Activated naive CD8-positive, alpha-beta T cell treated with anti-CD3 and anti-CD28 coated beads, Interleukin-2, amount 10 ng/mL, durations not matched to agents 7 days and 5 days (primary cell): ENCODE results near the gene OR5AP2. TPM values are rescaled to one million over a fixed set of nuclear protein-coding genes. Genes with fewer than 3 reads are reported as not detected.
"Not testable (repeated sequence)": the region's sequence is repeated elsewhere in the genome, so short reads cannot be mapped to it uniquely, and the experiment has no call there.

Source experiments
- ATAC-seq: fragments of 150-1000 bp; cut with Tn5 transposase; one replicate; pipeline ENCODE4 v1.10.0; 2021; ENCODE audit warnings: low read depth, moderate library complexity
- POLR2A ChIA-PET: fragments of 350-600 bp; sonication (Branson Sonifier 250); formaldehyde crosslinking; loops from one replicate; lab custom pipeline; 2021; ENCODE audit warnings: antibody characterized with exemption; lab: Charles Lee
- DNase-seq: peaks from one replicate; pipeline ENCODE4 v3.0.0; 2021
- H3K27ac Mint-ChIP-seq: one replicate; pipeline ENCODE4 v1.8.0; 2022; ENCODE audit warnings: mild to moderate bottlenecking, mixed read lengths
- H3K27me3 Mint-ChIP-seq: one replicate; pipeline ENCODE4 v1.8.0; 2022; ENCODE audit warnings: mild to moderate bottlenecking, moderate library complexity, mixed read lengths
- H3K36me3 Mint-ChIP-seq: one replicate; pipeline ENCODE4 v1.8.0; 2021; ENCODE audit warnings: mild to moderate bottlenecking, mixed read lengths
- H3K4me1 Mint-ChIP-seq: one replicate; pipeline ENCODE4 v1.8.0; 2021; ENCODE audit warnings: mixed read lengths
- H3K4me3 Mint-ChIP-seq: one replicate; pipeline ENCODE4 v1.8.0; 2022; ENCODE audit warnings: mild to moderate bottlenecking, moderate library complexity, mixed read lengths
- H3K9me3 Mint-ChIP-seq: one replicate; pipeline ENCODE4 v1.8.0; 2021; ENCODE audit warnings: mixed read lengths
- total RNA-seq, 2 experiments: library from RNA; stranded (reverse); gene quantifications; one replicate each; pipeline ENCODE4 v1.2.3, GENCODE V29; 2021

OR5AP2 gene
- not detected for total RNA-seq

GRCh38 chr11:56642339-56642738 lies at the start of gene OR5AP2:
Gene OR5AP2 (minus strand): TSS chr11:56642439. CDS start chr11:56642439, 0 bp downstream.
- Mint-ChIP-seq H3K27me3 (no peaks in the 10 kb centered on the region), H3K36me3 (no peaks in the 10 kb centered on the region), H3K27ac (peak within 1 kb of the TSS; percentile 9), H3K4me3 (no peak within 1 kb of the TSS), H3K9me3 (peaks cover 6% of the 10 kb centered on the region), H3K4me1 (no peaks in the 10 kb centered on the region)
- POLR2A ChIA-PET: no interaction called here
- DNase-seq (no peak), ATAC-seq (no peak)

GRCh38 chr11:56691179-56691578 lies 48.9 kb upstream of the OR5AP2 start:
- H3K27ac Mint-ChIP-seq, POLR2A ChIA-PET, H3K9me3 Mint-ChIP-seq, H3K36me3 Mint-ChIP-seq, H3K4me3 Mint-ChIP-seq, DNase-seq, H3K4me1 Mint-ChIP-seq, H3K27me3 Mint-ChIP-seq, ATAC-seq: not testable (repeated sequence)

DNA sequence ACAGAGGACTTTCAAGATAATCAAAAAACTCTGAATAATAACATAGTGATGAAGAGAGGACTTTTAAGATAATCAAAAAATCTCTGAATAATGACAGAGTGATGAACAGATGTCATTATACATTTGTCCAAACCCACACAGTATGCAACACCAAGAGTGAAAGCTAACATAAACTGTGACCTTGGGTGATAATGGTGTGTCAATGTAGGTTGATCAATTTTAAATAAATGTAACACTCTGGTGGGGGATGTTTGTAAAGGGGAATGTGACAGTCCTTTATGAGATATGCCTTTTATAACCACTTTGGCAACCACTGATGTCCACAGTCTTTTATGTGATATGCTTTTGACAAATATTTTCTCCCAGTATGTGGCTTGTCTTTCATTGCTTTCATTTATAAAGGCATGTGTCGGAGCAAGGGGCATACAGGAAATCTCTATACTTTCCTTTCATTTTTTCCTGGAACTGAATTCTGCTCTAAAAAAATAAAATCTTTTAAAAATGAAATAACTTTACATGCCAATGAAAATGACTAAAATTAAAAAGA lies 46.4 kb upstream of the OR5AP2 start:
- Mint-ChIP-seq H3K4me3 (no peak overlapping the region), H3K9me3 (peaks cover 1% of the 10 kb centered on the region), H3K36me3 (no peaks in the 10 kb centered on the region), H3K27ac (no peak overlapping the region), H3K27me3 (no peaks in the 10 kb centered on the region), H3K4me1 (no peaks in the 10 kb centered on the region)
- ATAC-seq (no peak), DNase-seq (no peak)
- POLR2A ChIA-PET: no interaction called here

DNA sequence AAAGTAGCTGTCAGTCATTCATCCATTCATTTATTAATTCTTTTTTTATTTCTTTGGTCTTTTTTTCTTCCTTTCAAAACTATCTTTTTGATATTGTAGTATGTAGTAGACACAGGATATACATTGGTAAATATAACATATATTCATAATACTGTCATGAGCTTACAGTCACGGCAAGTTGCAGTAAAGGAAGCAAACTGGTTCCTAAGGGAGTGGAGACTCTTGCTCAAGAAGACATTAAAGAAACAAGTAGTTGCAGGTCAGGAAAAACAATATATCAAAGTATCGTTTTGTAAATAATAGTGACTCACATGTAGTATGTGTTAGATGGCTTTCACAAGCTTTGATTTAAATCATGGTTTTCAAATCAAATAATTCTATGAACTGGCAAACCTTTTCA lies 28.7 kb upstream of the OR5AP2 start:
- no peak for DNase-seq
- Mint-ChIP-seq H3K4me3 (no peak overlapping the region), H3K9me3 (no peaks in the 10 kb centered on the region), H3K4me1 (no peaks in the 10 kb centered on the region), H3K36me3 (no peaks in the 10 kb centered on the region), H3K27me3 (no peaks in the 10 kb centered on the region), H3K27ac (no peak overlapping the region)
- ATAC-seq: no peak
- POLR2A ChIA-PET: no interaction called here

DNA sequence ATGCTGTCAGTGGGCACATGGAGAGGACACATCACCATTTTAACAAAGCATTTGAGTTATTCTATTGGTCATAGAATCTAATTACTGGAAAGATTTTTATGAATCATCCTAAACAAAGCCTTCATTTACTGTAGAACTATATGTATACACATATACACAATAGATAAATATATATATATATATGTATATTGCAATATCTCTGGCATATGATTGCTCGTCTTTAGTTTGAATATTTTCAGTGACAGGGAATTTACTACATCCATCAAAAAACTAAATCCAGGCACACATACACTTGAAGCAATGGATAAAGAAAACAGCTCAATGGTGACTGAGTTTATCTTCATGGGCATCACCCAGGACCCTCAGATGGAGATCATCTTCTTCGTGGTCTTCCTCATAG lies 21.1 kb upstream of the OR5AP2 start, which contains the start of gene OR5AR1:
OR5AR1 (plus strand) TSS at position 301 of the 400 bp plus-strand sequence; CDS start at position 301, 0 bp downstream.
- POLR2A ChIA-PET: no interaction called here
- no peak within 1 kb of the TSS for H3K27ac Mint-ChIP-seq
- no peaks in the 10 kb centered on the region for H3K36me3 Mint-ChIP-seq
- ATAC-seq (no peak), DNase-seq (no peak)
- H3K4me1 Mint-ChIP-seq: no peaks in the 10 kb centered on the region
- H3K4me3 Mint-ChIP-seq: no peak within 1 kb of the TSS
- H3K27me3 Mint-ChIP-seq: no peaks in the 10 kb centered on the region
- H3K9me3 Mint-ChIP-seq: peaks cover 7% of the 10 kb centered on the region

DNA sequence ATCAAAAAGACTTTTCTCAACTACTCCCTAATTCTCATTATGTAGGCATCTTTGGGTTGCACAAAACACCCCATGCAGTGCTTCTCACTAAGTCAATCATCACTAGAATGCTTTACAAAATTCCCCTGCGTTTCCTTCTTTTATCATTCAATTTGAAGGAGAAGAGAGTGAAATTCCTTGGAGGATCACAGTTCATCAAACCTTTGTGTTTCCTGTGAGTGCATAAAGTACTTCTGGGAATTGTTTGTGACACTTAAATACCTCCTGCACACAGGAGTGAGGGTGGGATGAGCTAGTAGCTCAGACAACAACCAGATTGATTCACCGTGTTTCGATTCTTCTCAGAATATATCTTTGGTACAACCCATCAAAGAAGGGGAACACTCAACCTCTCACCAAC lies 17.5 kb upstream of the OR5AP2 start:
- POLR2A ChIA-PET: no interaction called here
- ATAC-seq (no peak), DNase-seq (no peak)
- H3K4me1 Mint-ChIP-seq: no peaks in the 10 kb centered on the region
- H3K36me3 Mint-ChIP-seq: no peaks in the 10 kb centered on the region
- peaks cover 10% of the 10 kb centered on the region for H3K9me3 Mint-ChIP-seq
- no peak overlapping the region for H3K4me3 Mint-ChIP-seq
- H3K27me3 Mint-ChIP-seq: no peaks in the 10 kb centered on the region
- no peak overlapping the region for H3K27ac Mint-ChIP-seq

DNA sequence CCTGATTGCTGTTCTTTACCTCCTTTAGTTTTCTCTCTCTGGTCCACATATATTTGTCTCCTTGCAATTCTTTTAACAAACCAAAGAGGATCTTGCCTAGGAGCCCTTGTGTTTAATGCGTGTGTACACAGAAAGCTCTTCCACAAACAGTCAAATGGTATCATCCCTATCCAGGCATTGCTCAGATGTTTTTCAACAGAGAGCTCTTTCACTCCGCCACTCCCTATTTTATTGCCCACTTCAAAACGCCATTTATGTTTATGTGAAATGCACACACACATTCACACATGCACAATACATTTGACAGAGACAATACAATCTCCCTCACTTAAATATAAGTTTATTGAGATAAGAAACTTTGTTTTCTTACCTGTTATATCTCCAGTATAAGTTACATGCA lies 4.7 kb downstream of the OR5AP2 start:
- no peak for DNase-seq
- no peak overlapping the region for H3K27ac Mint-ChIP-seq
- no peaks in the 10 kb centered on the region for H3K36me3 Mint-ChIP-seq

GRCh38 chr11:56636861-56637260 lies 5.4 kb downstream of the OR5AP2 start:
- Mint-ChIP-seq H3K9me3 (peaks cover 1% of the 10 kb centered on the region), H3K4me1 (no peaks in the 10 kb centered on the region), H3K4me3 (no peak overlapping the region), H3K27ac (no peak overlapping the region), H3K27me3 (no peaks in the 10 kb centered on the region), H3K36me3 (no peaks in the 10 kb centered on the region)
- POLR2A ChIA-PET: no interaction called here
- no peak for DNase-seq
- no peak for ATAC-seq

More for the DNA sequence above, 4.7 kb downstream of the OR5AP2 start:
- Mint-ChIP-seq H3K4me3 (no peak overlapping the region), H3K4me1 (no peaks in the 10 kb centered on the region), H3K9me3 (peaks cover 4% of the 10 kb centered on the region), H3K27me3 (no peaks in the 10 kb centered on the region)
- POLR2A ChIA-PET: no interaction called here
- no peak for ATAC-seq

GRCh38 chr11:56632329-56632728 lies 9.9 kb downstream of the OR5AP2 start:
- H3K27ac Mint-ChIP-seq: no peak overlapping the region
- no peaks in the 10 kb centered on the region for H3K9me3 Mint-ChIP-seq
- DNase-seq: no peak
- H3K4me1 Mint-ChIP-seq: no peaks in the 10 kb centered on the region
- no peak for ATAC-seq
- H3K27me3 Mint-ChIP-seq: no peaks in the 10 kb centered on the region
- H3K36me3 Mint-ChIP-seq: no peaks in the 10 kb centered on the region
- no peak overlapping the region for H3K4me3 Mint-ChIP-seq
- POLR2A ChIA-PET: no interaction called here

DNA sequence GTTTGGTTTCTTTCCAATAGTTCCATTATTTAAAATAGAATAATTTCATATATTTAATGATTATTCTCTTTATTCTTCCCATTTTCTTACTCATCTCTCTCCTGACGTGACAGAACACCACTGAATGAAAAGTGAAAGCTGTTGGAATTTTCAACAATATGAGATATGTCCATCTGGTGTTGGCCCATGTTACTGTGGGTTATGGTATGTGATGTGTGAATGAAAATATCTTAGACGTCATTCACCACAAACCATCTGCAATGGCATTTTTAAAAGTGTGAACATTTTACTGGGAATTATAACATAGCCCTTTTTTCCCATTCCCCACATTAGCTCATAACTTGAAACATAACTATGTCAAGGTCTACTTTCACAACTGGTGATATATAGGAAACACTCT lies 16.3 kb downstream of the OR5AP2 start:
- Mint-ChIP-seq H3K27me3 (no peaks in the 10 kb centered on the region), H3K4me1 (no peaks in the 10 kb centered on the region), H3K27ac (no peak overlapping the region), H3K4me3 (no peak overlapping the region), H3K36me3 (no peaks in the 10 kb centered on the region), H3K9me3 (no peaks in the 10 kb centered on the region)
- no peak for ATAC-seq
- POLR2A ChIA-PET: no interaction called here
- no peak for DNase-seq

DNA sequence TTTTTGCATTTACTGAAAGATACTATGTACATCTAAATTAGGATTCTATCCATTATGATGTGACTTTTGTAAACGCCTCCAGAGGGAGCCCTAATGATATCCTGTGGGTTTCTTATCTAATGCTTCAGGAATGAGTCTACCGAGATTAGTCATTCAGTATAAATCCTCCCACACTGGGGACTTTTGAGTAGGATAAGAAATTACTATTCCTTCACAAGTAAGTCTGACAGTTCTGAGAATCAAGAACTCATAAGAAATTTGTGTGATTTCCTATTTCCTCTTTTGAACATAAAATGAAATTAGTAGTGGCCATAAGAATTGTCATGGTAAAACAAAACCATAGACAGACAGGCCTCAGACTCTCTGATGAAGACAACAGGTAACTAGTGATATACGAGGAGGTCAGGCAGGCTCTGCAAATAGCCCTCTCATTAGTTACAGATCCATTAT lies 17.6 kb downstream of the OR5AP2 start:
- H3K27me3 Mint-ChIP-seq: no peaks in the 10 kb centered on the region
- DNase-seq (no peak), ATAC-seq (no peak)
- no peaks in the 10 kb centered on the region for H3K9me3 Mint-ChIP-seq
- H3K4me1 Mint-ChIP-seq: no peaks in the 10 kb centered on the region
- no peaks in the 10 kb centered on the region for H3K36me3 Mint-ChIP-seq
- POLR2A ChIA-PET: no interaction called here
- no peak overlapping the region for H3K27ac Mint-ChIP-seq
- no peak overlapping the region for H3K4me3 Mint-ChIP-seq

DNA sequence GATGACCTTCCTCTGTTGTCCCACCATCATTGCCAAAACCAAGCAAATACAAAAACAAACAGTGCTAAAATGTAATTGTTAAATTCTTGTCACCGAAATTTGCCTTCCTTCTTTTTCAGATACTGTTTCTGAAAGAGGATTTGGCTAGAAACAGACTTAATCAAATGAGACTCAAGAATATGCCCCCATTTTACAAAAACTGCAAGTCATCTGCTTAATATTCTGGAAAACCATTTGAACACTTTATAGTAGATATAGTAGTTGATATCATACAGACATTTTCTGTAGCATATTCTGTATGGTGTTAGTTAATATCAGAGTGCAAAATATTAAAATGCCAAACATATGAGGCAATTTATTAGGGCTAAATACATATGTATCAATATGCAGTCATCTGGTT lies 31.1 kb downstream of the OR5AP2 start:
- Mint-ChIP-seq H3K27ac (no peak overlapping the region), H3K4me3 (no peak overlapping the region), H3K9me3 (peaks cover 6% of the 10 kb centered on the region), H3K36me3 (no peaks in the 10 kb centered on the region), H3K27me3 (no peaks in the 10 kb centered on the region), H3K4me1 (no peaks in the 10 kb centered on the region)
- POLR2A ChIA-PET: no interaction called here
- DNase-seq (no peak), ATAC-seq (no peak)

GRCh38 chr11:56592088-56592717 lies 50.0 kb downstream of the OR5AP2 start:
- H3K27me3 Mint-ChIP-seq, H3K4me1 Mint-ChIP-seq, H3K27ac Mint-ChIP-seq, DNase-seq, POLR2A ChIA-PET, H3K9me3 Mint-ChIP-seq, H3K4me3 Mint-ChIP-seq, ATAC-seq, H3K36me3 Mint-ChIP-seq: not testable (repeated sequence)
